DND-41 (cell line): ENCODE measurements around the gene SPAG4.

Source experiments
- ATAC-seq: fragments of 200-7000 bp; cut with Tn5 transposase; 3 replicates; pipeline ENCODE4 v1.9.1; 2021; ENCODE audit warnings: low read depth; ENCODE audit not compliant: insufficient read depth
- DNase-seq: peaks from one replicate; pipeline ENCODE4 v3.0.0-alpha.2; 2020
- H2AFZ ChIP-seq: 2 replicates; pipeline ENCODE4 v1.6.0; 2012; ENCODE audit warnings: low read depth, low read length
- H3K27ac ChIP-seq: 2 replicates; pipeline ENCODE4 v1.5.1; 2012; ENCODE audit warnings: low read length, inconsistent platforms
- H3K27me3 ChIP-seq: fragments of 200-600 bp; sonication (generic); 2 replicates; pipeline ENCODE4 v1.6.0; 2012; ENCODE audit warnings: low read length, mild to moderate bottlenecking, inconsistent platforms; ENCODE audit not compliant: insufficient read depth, poor library complexity
- H3K36me3 ChIP-seq: 2 replicates; pipeline ENCODE4 v1.5.1; 2012; ENCODE audit warnings: low read length, inconsistent platforms; ENCODE audit not compliant: insufficient read depth
- H3K4me1 ChIP-seq: 2 replicates; pipeline ENCODE4 v1.5.1; 2012; ENCODE audit warnings: mild to moderate bottlenecking, low read length; ENCODE audit not compliant: insufficient read depth
- H3K4me2 ChIP-seq: 2 replicates; pipeline ENCODE4 v1.6.0; 2012; ENCODE audit warnings: mild to moderate bottlenecking, moderate library complexity, low read length, inconsistent platforms; ENCODE audit not compliant: insufficient read depth
- H3K4me3 ChIP-seq, 2 experiments: fragments of 200-600 bp in 1 of 2; shearing (Covaris generic) in 1 of 2; 2 replicates each; pipeline ENCODE4 v1.5.1; 2012 to 2016; ENCODE audit warnings: inconsistent platforms in 2 of 2, low read length in 2 of 2, mild to moderate bottlenecking in 2 of 2, low read depth in 1 of 2, moderate library complexity in 1 of 2
- H3K79me2 ChIP-seq: 2 replicates; pipeline ENCODE4 v1.6.0; 2012; ENCODE audit warnings: low read length, inconsistent platforms; ENCODE audit not compliant: insufficient read depth
- H3K9ac ChIP-seq: 2 replicates; pipeline ENCODE4 v1.6.0; 2012; ENCODE audit warnings: low read depth, mild to moderate bottlenecking, inconsistent platforms, low read length, moderate library complexity
- H3K9me3 ChIP-seq: 2 replicates; pipeline ENCODE4 v1.5.1; 2012; ENCODE audit warnings: low read length, moderate library complexity, mild to moderate bottlenecking, inconsistent platforms; ENCODE audit not compliant: insufficient read depth, severe bottlenecking
- H4K20me1 ChIP-seq: 2 replicates; pipeline ENCODE4 v1.6.0; 2012; ENCODE audit warnings: low read length; ENCODE audit not compliant: insufficient read depth
- EZH2 ChIP-seq: IDR thresholded peaks from 3 replicates; pipeline ENCODE4 v1.6.1; 2012; ENCODE audit warnings: borderline replicate concordance, low read depth, mild to moderate bottlenecking, moderate library complexity, low read length, inconsistent platforms; ENCODE audit not compliant: severe bottlenecking
- TF ChIP-seq, protein P1 (sequence below): IDR thresholded peaks from 2 replicates; pipeline ENCODE4 v1.5.1; 2012; ENCODE audit warnings: borderline replicate concordance, low read length, moderate library complexity, mild to moderate bottlenecking; ENCODE audit not compliant: poor library complexity, severe bottlenecking; ENCODE audit errors: extremely low read depth

The SPAG4 gene

DNA sequence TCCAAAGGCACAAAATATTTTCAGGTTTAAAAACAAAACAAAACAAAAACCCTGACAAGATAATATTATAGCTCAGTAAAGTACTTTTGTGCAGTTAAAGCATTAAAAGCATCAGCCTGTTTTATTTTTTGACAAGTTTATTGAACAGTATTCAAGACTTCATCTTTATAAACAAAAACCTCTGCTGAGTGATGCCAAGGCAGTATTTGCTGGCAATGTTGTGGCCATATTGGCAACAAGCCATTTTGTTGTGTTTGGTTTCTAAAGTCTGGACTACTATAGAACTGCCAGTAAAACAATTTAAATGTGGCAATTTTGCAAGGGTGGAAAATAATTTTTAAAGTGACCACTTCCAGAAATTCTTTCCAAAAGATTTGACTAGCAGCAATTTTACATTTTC lies 33.2 kb downstream of the SPAG4 start:
- Histone ChIP-seq H2AFZ (no peak overlapping the region), H3K4me3 (no peak overlapping the region), H3K27me3 (no peaks in the 10 kb centered on the region), H3K9me3 (no peaks in the 10 kb centered on the region), H3K36me3 (peaks cover 39% of the 10 kb centered on the region), H3K4me1 (0 out of 2 replicates have a peak, but pooled peaks cover 5% of the 10 kb centered on the region), H3K4me2 (no peak overlapping the region), H4K20me1 (peaks cover 76% of the 10 kb centered on the region), H3K79me2 (peaks cover 98% of the 10 kb centered on the region), H3K27ac (no peak overlapping the region), H3K9ac (no peak overlapping the region)
- no peak for TF ChIP-seq EZH2
- TF ChIP-seq, protein P1, sequence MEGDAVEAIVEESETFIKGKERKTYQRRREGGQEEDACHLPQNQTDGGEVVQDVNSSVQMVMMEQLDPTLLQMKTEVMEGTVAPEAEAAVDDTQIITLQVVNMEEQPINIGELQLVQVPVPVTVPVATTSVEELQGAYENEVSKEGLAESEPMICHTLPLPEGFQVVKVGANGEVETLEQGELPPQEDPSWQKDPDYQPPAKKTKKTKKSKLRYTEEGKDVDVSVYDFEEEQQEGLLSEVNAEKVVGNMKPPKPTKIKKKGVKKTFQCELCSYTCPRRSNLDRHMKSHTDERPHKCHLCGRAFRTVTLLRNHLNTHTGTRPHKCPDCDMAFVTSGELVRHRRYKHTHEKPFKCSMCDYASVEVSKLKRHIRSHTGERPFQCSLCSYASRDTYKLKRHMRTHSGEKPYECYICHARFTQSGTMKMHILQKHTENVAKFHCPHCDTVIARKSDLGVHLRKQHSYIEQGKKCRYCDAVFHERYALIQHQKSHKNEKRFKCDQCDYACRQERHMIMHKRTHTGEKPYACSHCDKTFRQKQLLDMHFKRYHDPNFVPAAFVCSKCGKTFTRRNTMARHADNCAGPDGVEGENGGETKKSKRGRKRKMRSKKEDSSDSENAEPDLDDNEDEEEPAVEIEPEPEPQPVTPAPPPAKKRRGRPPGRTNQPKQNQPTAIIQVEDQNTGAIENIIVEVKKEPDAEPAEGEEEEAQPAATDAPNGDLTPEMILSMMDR, result no peak
- ATAC-seq (no peak), DNase-seq (no peak)

DNA sequence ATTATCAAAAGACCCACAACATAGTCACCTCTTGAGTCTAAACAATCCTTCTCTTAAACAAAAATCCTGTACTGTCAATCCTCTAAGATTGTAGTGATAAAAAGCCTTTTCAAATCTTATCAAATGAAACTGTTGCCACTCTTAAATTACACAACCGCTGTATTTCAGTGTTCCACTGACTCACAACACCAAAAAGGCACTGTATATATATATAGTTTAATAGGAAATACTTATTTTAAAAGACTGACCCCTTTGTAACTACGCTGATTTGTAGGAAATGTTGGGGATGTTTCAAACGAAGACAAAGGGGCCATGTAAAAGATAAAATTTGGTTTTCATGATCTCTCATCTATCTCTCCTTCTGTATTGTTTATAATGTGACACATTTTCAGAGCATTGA lies 35.0 kb downstream of the SPAG4 start:
- DNase-seq, result no peak

DNA sequence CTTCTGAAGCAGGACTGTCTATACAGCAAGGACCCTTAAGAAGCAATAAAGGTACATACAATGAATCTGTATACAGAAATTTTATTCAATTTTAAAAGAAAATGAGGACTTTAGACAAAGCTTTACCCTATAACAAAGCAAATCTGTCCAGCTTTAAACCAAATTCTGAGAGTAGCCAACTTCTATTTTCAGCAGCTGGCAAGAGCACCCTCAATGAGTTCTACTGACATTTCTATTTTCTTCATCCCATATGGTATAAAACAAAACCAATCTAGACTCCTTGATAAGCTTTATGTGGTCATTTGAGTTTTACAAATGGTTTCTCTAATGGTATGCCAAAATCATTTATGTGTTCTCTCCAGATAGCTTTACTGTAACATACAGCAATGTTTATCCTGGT lies 36.3 kb downstream of the SPAG4 start:
- H3K9ac ChIP-seq, result no peak overlapping the region
- no peaks in the 10 kb centered on the region for H3K27me3 ChIP-seq
- no peak overlapping the region for H3K4me3 ChIP-seq
- peaks cover 68% of the 10 kb centered on the region for H3K36me3 ChIP-seq
- H3K79me2 ChIP-seq, result peaks cover 99% of the 10 kb centered on the region
- H3K4me2 ChIP-seq, result no peak overlapping the region
- no peaks in the 10 kb centered on the region for H3K9me3 ChIP-seq
- peaks cover 79% of the 10 kb centered on the region for H4K20me1 ChIP-seq
- no peak overlapping the region for H2AFZ ChIP-seq
- DNase-seq, result no peak
- 0 out of 2 replicates have a peak, but pooled peaks cover 9% of the 10 kb centered on the region for H3K4me1 ChIP-seq
- TF ChIP-seq, protein P1, result no peak
- no peak for TF ChIP-seq EZH2
- ATAC-seq, result no peak
- H3K27ac ChIP-seq, result no peak overlapping the region

More for the DNA sequence above, 35.0 kb downstream of the SPAG4 start:
- Histone ChIP-seq H3K9ac (no peak overlapping the region), H3K27me3 (no peaks in the 10 kb centered on the region), H3K4me3 (no peak overlapping the region), H3K79me2 (peaks cover 98% of the 10 kb centered on the region), H3K36me3 (peaks cover 57% of the 10 kb centered on the region), H3K27ac (no peak overlapping the region), H3K4me1 (0 out of 2 replicates have a peak, but pooled peaks cover 9% of the 10 kb centered on the region), H3K9me3 (no peaks in the 10 kb centered on the region), H2AFZ (no peak overlapping the region), H4K20me1 (peaks cover 76% of the 10 kb centered on the region), H3K4me2 (no peak overlapping the region)
- no peak for ATAC-seq
- TF ChIP-seq, protein P1, result no peak
- no peak for TF ChIP-seq EZH2
